H9 (cell line): ENCODE results near the gene PFDN2. TPM values are rescaled to one million over a fixed set of nuclear protein-coding genes. Genes with fewer than 3 reads are reported as not detected.

ENCODE experiments used
- DNase-seq: peaks from one replicate; pipeline ENCODE4 v3.0.0-alpha.2; 2017
- H2AFZ ChIP-seq: one replicate; pipeline ENCODE4 v1.6.1; 2013; ENCODE audit warnings: mild to moderate bottlenecking, low read length, control low read depth, moderate library complexity
- H2AK5ac ChIP-seq: 2 replicates; pipeline ENCODE4 v1.6.1; 2013; ENCODE audit warnings: low read length, control low read depth, mixed read lengths; ENCODE audit not compliant: insufficient read length
- H2BK120ac ChIP-seq: one replicate; pipeline ENCODE4 v1.6.1; 2013; ENCODE audit warnings: low read depth, mild to moderate bottlenecking, low read length, control low read depth, inconsistent platforms; ENCODE audit not compliant: poor library complexity, severe bottlenecking
- H2BK12ac ChIP-seq: 2 replicates; pipeline ENCODE4 v1.6.1; 2013; ENCODE audit warnings: low read length, control low read depth, mixed read lengths, low read depth; ENCODE audit not compliant: insufficient read length
- H2BK15ac ChIP-seq: 2 replicates; pipeline ENCODE4 v1.6.1; 2013; ENCODE audit warnings: low read depth, low read length, control low read depth
- H2BK20ac ChIP-seq: one replicate; pipeline ENCODE4 v1.6.1; 2013; ENCODE audit warnings: low read depth, mild to moderate bottlenecking, low read length, control low read depth, inconsistent platforms; ENCODE audit not compliant: poor library complexity, severe bottlenecking
- H2BK5ac ChIP-seq: 2 replicates; pipeline ENCODE4 v1.6.1; 2013; ENCODE audit warnings: low read length, control low read depth, mixed read lengths; ENCODE audit not compliant: insufficient read length
- H3K14ac ChIP-seq: 2 replicates; pipeline ENCODE4 v1.6.1; 2013; ENCODE audit warnings: low read length, control low read depth; ENCODE audit not compliant: insufficient read depth
- H3K18ac ChIP-seq: 2 replicates; pipeline ENCODE4 v1.6.1; 2013; ENCODE audit warnings: low read depth, mild to moderate bottlenecking, mixed read lengths, low read length, control low read depth; ENCODE audit not compliant: insufficient read length
- H3K23ac ChIP-seq: 2 replicates; pipeline ENCODE4 v1.6.1; 2013; ENCODE audit warnings: low read length, control low read depth, mixed read lengths, low read depth; ENCODE audit not compliant: insufficient read length
- H3K23me2 ChIP-seq: 2 replicates; pipeline ENCODE4 v1.6.1; 2013; ENCODE audit warnings: low read depth, mild to moderate bottlenecking, mixed read lengths, low read length, control low read depth; ENCODE audit not compliant: insufficient read length, poor library complexity, severe bottlenecking
- H3K27ac ChIP-seq: 2 replicates; pipeline ENCODE4 v1.5.1; 2013; ENCODE audit warnings: low read length, control low read depth, mixed read lengths, low read depth; ENCODE audit not compliant: insufficient read length
- H3K27me3 ChIP-seq: 2 replicates; pipeline ENCODE4 v1.6.1; 2013; ENCODE audit warnings: low read length, control low read depth, inconsistent platforms; ENCODE audit not compliant: insufficient read depth
- H3K4ac ChIP-seq: 2 replicates; pipeline ENCODE4 v1.6.1; 2013; ENCODE audit warnings: low read depth, mild to moderate bottlenecking, control low read depth, inconsistent platforms, low read length, moderate library complexity
- H3K4me1 ChIP-seq: 2 replicates; pipeline ENCODE4 v1.6.1; 2013; ENCODE audit warnings: low read length, control low read depth, inconsistent platforms; ENCODE audit not compliant: insufficient read depth
- H3K4me2 ChIP-seq: 2 replicates; pipeline ENCODE4 v1.6.1; 2013; ENCODE audit warnings: low read length, control low read depth, mixed read lengths; ENCODE audit not compliant: insufficient read length, insufficient read depth
- H3K56ac ChIP-seq: 2 replicates; pipeline ENCODE4 v1.6.1; 2013; ENCODE audit warnings: low read depth, mild to moderate bottlenecking, mixed read lengths, low read length, control low read depth; ENCODE audit not compliant: insufficient read length
- H3K79me1 ChIP-seq: 2 replicates; pipeline ENCODE4 v1.6.1; 2013; ENCODE audit warnings: low read depth, mild to moderate bottlenecking, moderate library complexity, low read length, control low read depth, inconsistent platforms; ENCODE audit not compliant: insufficient read depth, poor library complexity, severe bottlenecking
- H3K79me2 ChIP-seq: 2 replicates; pipeline ENCODE4 v1.6.1; 2013; ENCODE audit warnings: low read length, control low read depth, inconsistent platforms; ENCODE audit not compliant: insufficient read depth
- H3K9ac ChIP-seq: 2 replicates; pipeline ENCODE4 v1.6.1; 2013; ENCODE audit warnings: low read length, control low read depth, mixed read lengths; ENCODE audit not compliant: insufficient read length; ENCODE audit errors: extremely low read depth
- H3K9me3 ChIP-seq: one replicate; pipeline ENCODE4 v1.6.1; 2013; ENCODE audit warnings: low read depth, low read length, inconsistent platforms; ENCODE audit not compliant: control insufficient read depth
- H3T11ph ChIP-seq: one replicate; pipeline ENCODE4 v1.6.1; 2013; ENCODE audit warnings: mild to moderate bottlenecking, low read length, control low read depth, inconsistent platforms
- H4K20me1 ChIP-seq: one replicate; pipeline ENCODE4 v1.6.1; 2013; ENCODE audit not compliant: control insufficient read depth, insufficient read length, insufficient read depth
- H4K5ac ChIP-seq: 2 replicates; pipeline ENCODE4 v1.6.1; 2013; ENCODE audit warnings: low read depth, mild to moderate bottlenecking, mixed read lengths, low read length, control low read depth; ENCODE audit not compliant: insufficient read length
- H4K8ac ChIP-seq: replicated peaks from 2 replicates; pipeline ENCODE4 v1.6.1; 2013; ENCODE audit warnings: low read length, control low read depth, mixed read lengths, low read depth; ENCODE audit not compliant: insufficient read length
- H4K91ac ChIP-seq: 2 replicates; pipeline ENCODE4 v1.6.1; 2013; ENCODE audit warnings: low read depth, mild to moderate bottlenecking, moderate library complexity, mixed read lengths, low read length, control low read depth; ENCODE audit not compliant: insufficient read length
- H3K27ac Mint-ChIP-seq, 3 experiments: 2 replicates in 2 of 3; 3 replicates in 1 of 3; pipeline ENCODE4 v1.8.0; 2020 to 2021; ENCODE audit warnings: mixed read lengths in 3 of 3, mild to moderate bottlenecking in 1 of 3, moderate library complexity in 1 of 3
- H3K27me3 Mint-ChIP-seq: 2 replicates; pipeline ENCODE4 v1.8.0; 2021; ENCODE audit warnings: low read depth, mild to moderate bottlenecking, moderate library complexity, mixed read lengths
- H3K36me3 Mint-ChIP-seq, 3 experiments: 2 replicates in 2 of 3; 3 replicates in 1 of 3; pipeline ENCODE4 v1.8.0; 2020 to 2021; ENCODE audit warnings: low read depth in 3 of 3, mixed read lengths in 3 of 3; ENCODE audit not compliant: insufficient read depth in 1 of 3
- H3K4me1 Mint-ChIP-seq, 2 experiments: 2 replicates each; pipeline ENCODE4 v1.8.0; 2020; ENCODE audit warnings: mixed read lengths in 2 of 2
- H3K4me3 Mint-ChIP-seq, 2 experiments: 2 replicates in 1 of 2; 3 replicates in 1 of 2; pipeline ENCODE4 v1.8.0; 2020 to 2021; ENCODE audit warnings: mild to moderate bottlenecking in 2 of 2, mixed read lengths in 2 of 2, moderate library complexity in 1 of 2
- H3K9me3 Mint-ChIP-seq, 2 experiments: 2 replicates in 1 of 2; 3 replicates in 1 of 2; pipeline ENCODE4 v1.8.0; 2020; ENCODE audit warnings: mild to moderate bottlenecking in 2 of 2, mixed read lengths in 2 of 2, moderate library complexity in 1 of 2
- WGBS: extraction: QIAGEN DNeasy Blood & Tissue Kit; methylation state at CpG from one replicate; pipeline ENCODE4 v1.1.7; 2013; ENCODE audit warnings: missing lambda C conversion rate, low lambda C conversion rate, mixed read lengths; ENCODE audit not compliant: insufficient read length; ENCODE audit errors: extremely low coverage; 5-methylcytosine and 5-hydroxymethylcytosine counted together
- total RNA-seq: library from RNA; stranded (reverse); gene quantifications from 2 replicates; pipeline ENCODE4 v1.2.1, GENCODE V29; 2021
- TF ChIP-seq, protein P1 (sequence below): fragments of 200-600 bp; sonication (generic); conservative IDR thresholded peaks from 3 replicates; pipeline ENCODE4 v1.8.0; 2021; ENCODE audit warnings: antibody characterized with exemption, mild to moderate bottlenecking

PFDN2 gene
- total RNA-seq, 1 experiment from 2014 or later = 71.8 TPM

GRCh38 chr1:161127649-161128048 lies 9.8 kb upstream of the PFDN2 start:
- Histone ChIP-seq H4K5ac (no peak overlapping the region), H3K14ac (no peak overlapping the region), H2BK20ac (no peak overlapping the region), H4K91ac (no peak overlapping the region), H3K4me1 (no peaks in the 10 kb centered on the region), H4K8ac (no peak overlapping the region), H2BK12ac (no peak overlapping the region), H3K4me2 (no peak overlapping the region), H2BK15ac (no peak overlapping the region), H2BK5ac (no peak overlapping the region), H3K9me3 (no peaks in the 10 kb centered on the region), H3K9ac (no peak overlapping the region), H4K20me1 (no peaks in the 10 kb centered on the region), H3K79me1 (peaks cover 5% of the 10 kb centered on the region), H3K79me2 (0 out of 2 replicates have a peak, but pooled peaks cover 4% of the 10 kb centered on the region), H3K27me3 (no peaks in the 10 kb centered on the region), H3T11ph (no peak overlapping the region), H2BK120ac (no peak overlapping the region), H3K23me2 (peaks cover 8% of the 10 kb centered on the region), H2AFZ (no peak overlapping the region), H3K56ac (no peak overlapping the region), H3K27ac (no peak overlapping the region), H3K18ac (no peak overlapping the region), H3K23ac (no peak overlapping the region), H2AK5ac (no peak overlapping the region), H3K4ac (no peak overlapping the region)
- WGBS = no CpG with 5 or more reads among the region's 2 CpGs
- Mint-ChIP-seq H3K9me3 (no peaks in the 10 kb centered on the region; a peak in 1 of 5 replicates), H3K36me3 (peaks cover 27 to 69% (median 67%) of the 10 kb centered on the region in 3 experiments; a peak in 6 of 7 replicates), H3K27me3 (no peaks in the 10 kb centered on the region), H3K27ac (no peak overlapping the region), H3K4me3 (no peak overlapping the region), H3K4me1 (peaks cover 18 to 19% of the 10 kb centered on the region in 2 experiments)
- TF ChIP-seq, protein P1, sequence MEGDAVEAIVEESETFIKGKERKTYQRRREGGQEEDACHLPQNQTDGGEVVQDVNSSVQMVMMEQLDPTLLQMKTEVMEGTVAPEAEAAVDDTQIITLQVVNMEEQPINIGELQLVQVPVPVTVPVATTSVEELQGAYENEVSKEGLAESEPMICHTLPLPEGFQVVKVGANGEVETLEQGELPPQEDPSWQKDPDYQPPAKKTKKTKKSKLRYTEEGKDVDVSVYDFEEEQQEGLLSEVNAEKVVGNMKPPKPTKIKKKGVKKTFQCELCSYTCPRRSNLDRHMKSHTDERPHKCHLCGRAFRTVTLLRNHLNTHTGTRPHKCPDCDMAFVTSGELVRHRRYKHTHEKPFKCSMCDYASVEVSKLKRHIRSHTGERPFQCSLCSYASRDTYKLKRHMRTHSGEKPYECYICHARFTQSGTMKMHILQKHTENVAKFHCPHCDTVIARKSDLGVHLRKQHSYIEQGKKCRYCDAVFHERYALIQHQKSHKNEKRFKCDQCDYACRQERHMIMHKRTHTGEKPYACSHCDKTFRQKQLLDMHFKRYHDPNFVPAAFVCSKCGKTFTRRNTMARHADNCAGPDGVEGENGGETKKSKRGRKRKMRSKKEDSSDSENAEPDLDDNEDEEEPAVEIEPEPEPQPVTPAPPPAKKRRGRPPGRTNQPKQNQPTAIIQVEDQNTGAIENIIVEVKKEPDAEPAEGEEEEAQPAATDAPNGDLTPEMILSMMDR = no peak
- no peak for DNase-seq
